ENCODE measurements around the gene PIP5KL1. TPM values are rescaled to one million over a fixed set of nuclear protein-coding genes. Genes with fewer than 3 reads are reported as not detected.

The PIP5KL1 gene
- polyA plus RNA-seq, 3 donors, result 0.31 to 0.57 (median 0.39) TPM

GRCh38 chr9:127943011-127943662 is 12.6 kb upstream of the PIP5KL1 start:
- peak; percentile 57 for TF ChIP-seq CTCF (IDR thresholded peaks at IDR 0.05)
- H3K36me3 Mint-ChIP-seq, result peaks cover 6% of the 10 kb centered on the region in 2 donors
- peaks cover 11 to 14% of the 10 kb centered on the region in 2 donors for H3K4me1 ChIP-seq (ENCODE audit: control insufficient read depth in 1 of 2, insufficient read depth in 2 of 2, low read length in 2 of 2)
- H3K79me2 ChIP-seq (ENCODE audit: insufficient read depth, low read length), result no peaks in the 10 kb centered on the region
- H3K4me3 Mint-ChIP-seq, result peak overlapping the region in 1 of 2 donors; percentile 30
- no peak overlapping the region for H3K4me3 ChIP-seq (replicated peaks in 1 of 3; ENCODE audit: low read depth in 2 of 3, low read length in 3 of 3)
- H2AFZ ChIP-seq (ENCODE audit: insufficient read depth, low read depth, low read length, poor library complexity, severe bottlenecking), result peak overlapping the region; percentile 12
- DNase-seq, result no peak
- intact Hi-C loops (cut with micrococcal nuclease), result loop anchor here (1.0 to 10.0 kb wide), 4 partner anchors 92 to 174 kb away; no protein-coding TSS in a partner anchor
- 68% methylated on average over 11 of the region's 14 CpGs for WGBS (ENCODE audit: insufficient coverage)
- no peaks in the 10 kb centered on the region for H3K9me3 Mint-ChIP-seq
- peak overlapping the region; percentile 9 for H3K4me2 ChIP-seq (replicated peaks; ENCODE audit: extremely low read depth, low read length, poor library complexity, severe bottlenecking)
- H3K27me3 Mint-ChIP-seq (ENCODE audit: low read depth in 3 of 3), result peaks cover 0 to 3% (median 0%) of the 10 kb centered on the region in 3 donors
- H3K36me3 ChIP-seq (replicated peaks in 1 of 2; ENCODE audit: control insufficient read depth in 1 of 2, insufficient read depth in 2 of 2, low read length in 2 of 2), result no peaks in the 10 kb centered on the region
- H3K27ac Mint-ChIP-seq, result peak overlapping the region in 3 of 7 donors; percentile 32 to 86 (median 83)
- H3K27ac ChIP-seq (ENCODE audit: low read depth in 1 of 2, low read length in 2 of 2), result no peak overlapping the region
- H3K9me3 ChIP-seq (replicated peaks in 1 of 2; ENCODE audit: control insufficient read depth in 1 of 2, insufficient read depth in 1 of 2, low read length in 2 of 2), result no peaks in the 10 kb centered on the region
- H3K9ac ChIP-seq (ENCODE audit: insufficient read depth, low read length, poor library complexity, severe bottlenecking), result no peak overlapping the region
- H3K4me1 Mint-ChIP-seq, result peaks cover 15% of the 10 kb centered on the region
- no peaks in the 10 kb centered on the region for H4K20me1 ChIP-seq (ENCODE audit: insufficient read depth, low read length)
- H3K27me3 ChIP-seq (ENCODE audit: control insufficient read depth in 2 of 2, insufficient read depth in 2 of 2, low read length in 2 of 2), result no peaks in the 10 kb centered on the region

DNA sequence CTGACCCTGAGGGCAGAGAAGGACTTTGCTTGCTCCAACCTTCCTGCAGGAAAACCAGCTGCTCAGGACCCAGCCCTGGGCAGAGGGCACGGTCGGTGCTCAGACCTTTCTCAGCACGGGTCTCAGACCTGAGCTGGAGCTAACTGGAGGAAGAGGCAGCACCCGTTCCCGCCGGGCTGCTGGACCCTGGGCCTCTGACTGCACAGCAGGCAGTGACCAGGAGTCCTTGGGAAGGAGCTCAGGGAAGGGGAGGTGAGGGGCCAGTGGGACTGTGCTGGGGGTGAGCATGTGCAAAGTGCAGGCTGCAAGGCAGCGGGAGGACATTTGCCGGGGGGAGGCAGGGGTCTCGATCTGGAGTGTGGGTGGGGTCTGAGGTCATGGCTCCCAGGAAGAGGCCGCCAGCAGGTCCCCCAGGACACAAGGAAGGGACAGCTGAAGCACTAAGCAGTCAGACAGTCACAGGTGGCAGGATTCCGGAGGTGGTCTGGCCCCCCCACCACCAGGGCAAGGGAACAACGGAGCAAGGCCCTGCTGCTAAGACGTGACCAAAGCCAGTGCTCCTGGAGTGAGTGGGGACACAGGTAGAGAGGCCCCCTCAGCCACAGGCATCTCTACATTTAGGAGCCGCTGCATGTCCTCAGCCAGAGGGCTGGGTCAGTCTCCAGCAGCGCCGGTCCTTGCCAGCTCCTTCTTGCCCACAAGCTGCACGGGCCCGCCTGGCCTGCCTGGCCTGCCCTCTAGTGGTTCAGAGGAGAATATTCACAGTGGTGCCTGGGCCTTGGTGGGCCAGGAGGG is 11.8 kb upstream of the PIP5KL1 start:
- Histone ChIP-seq H3K27ac (ENCODE audit: low read depth in 1 of 2, low read length in 2 of 2) (no peak overlapping the region), H3K4me2 (replicated peaks; ENCODE audit: extremely low read depth, low read length, poor library complexity, severe bottlenecking) (no peak overlapping the region), H3K4me1 (ENCODE audit: control insufficient read depth in 1 of 2, insufficient read depth in 2 of 2, low read length in 2 of 2) (peaks cover 14 to 20% of the 10 kb centered on the region in 2 donors), H3K9ac (ENCODE audit: insufficient read depth, low read length, poor library complexity, severe bottlenecking) (no peak overlapping the region), H3K36me3 (replicated peaks in 1 of 2; ENCODE audit: control insufficient read depth in 1 of 2, insufficient read depth in 2 of 2, low read length in 2 of 2) (no peaks in the 10 kb centered on the region), H3K9me3 (replicated peaks in 1 of 2; ENCODE audit: control insufficient read depth in 1 of 2, insufficient read depth in 1 of 2, low read length in 2 of 2) (no peaks in the 10 kb centered on the region), H2AFZ (ENCODE audit: insufficient read depth, low read depth, low read length, poor library complexity, severe bottlenecking) (no peak overlapping the region), H3K4me3 (replicated peaks in 1 of 3; ENCODE audit: low read depth in 2 of 3, low read length in 3 of 3) (no peak overlapping the region), H3K79me2 (ENCODE audit: insufficient read depth, low read length) (peaks cover 2% of the 10 kb centered on the region), H4K20me1 (ENCODE audit: insufficient read depth, low read length) (no peaks in the 10 kb centered on the region), H3K27me3 (ENCODE audit: control insufficient read depth in 2 of 2, insufficient read depth in 2 of 2, low read length in 2 of 2) (no peaks in the 10 kb centered on the region)
- WGBS (ENCODE audit: insufficient coverage), result 71% methylated on average over 16 of the region's 18 CpGs
- intact Hi-C loops (cut with micrococcal nuclease), result loop anchor here (1.0 to 10.0 kb wide), 4 partner anchors 92 to 175 kb away; no protein-coding TSS in a partner anchor
- peak; percentile 97 for TF ChIP-seq CTCF (IDR thresholded peaks at IDR 0.05)
- peak overlapping the region in 1 of 2 donors; percentile 30 for H3K4me3 Mint-ChIP-seq
- H3K27me3 Mint-ChIP-seq (ENCODE audit: low read depth in 3 of 3), result peaks cover 0 to 3% (median 0%) of the 10 kb centered on the region in 3 donors
- H3K9me3 Mint-ChIP-seq, result no peaks in the 10 kb centered on the region
- peaks cover 20% of the 10 kb centered on the region for H3K4me1 Mint-ChIP-seq
- H3K36me3 Mint-ChIP-seq, result peaks cover 6% of the 10 kb centered on the region in 2 donors
- peak overlapping the region in 3 of 7 donors; percentile 68 to 86 (median 83) for H3K27ac Mint-ChIP-seq
- peak; percentile 41 to 67 (median 49) for DNase-seq
